SH-SY5Y (cell line): ENCODE measurements around the gene GEMIN4.

ENCODE experiments used
- GATA2 ChIP-seq: IDR thresholded peaks from 2 replicates; pipeline ENCODE4 v1.6.1; 2011; ENCODE audit warnings: mild to moderate bottlenecking, low read depth, low read length
- GATA3 ChIP-seq: IDR thresholded peaks from 2 replicates; pipeline ENCODE4 v1.6.1; 2011; ENCODE audit warnings: low read depth, mild to moderate bottlenecking, low read length, moderate library complexity

DNA sequence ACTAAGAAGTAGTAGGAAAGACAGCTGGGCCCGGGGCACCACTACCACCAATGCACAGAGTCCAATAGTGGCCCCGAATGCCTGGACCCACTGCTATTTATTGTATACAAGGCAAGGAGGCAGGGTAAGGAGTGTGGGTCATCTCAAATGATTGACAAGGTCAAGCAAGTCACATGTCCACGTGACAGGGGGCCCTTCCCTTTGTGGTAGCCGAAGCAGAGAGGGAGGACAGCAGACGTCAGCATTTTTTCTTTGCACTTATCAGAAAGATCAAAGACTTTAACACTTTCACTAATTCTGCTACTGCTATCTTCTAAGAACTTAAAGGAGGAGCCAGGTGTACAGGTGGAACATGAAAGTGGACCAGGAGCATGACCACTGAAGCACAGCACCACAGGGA, 43.9 kb downstream of the GEMIN4 start:
- TF ChIP-seq GATA2 (no peak), GATA3 (no peak)
